Activated naive CD4-positive, alpha-beta T cell treated with anti-CD3 and anti-CD28 coated beads for 36 hours (primary cell): ENCODE data around the gene SRRM3. TPM values are rescaled to one million over a fixed set of nuclear protein-coding genes. Genes with fewer than 3 reads are reported as not detected.

Experiments
- CTCF ChIA-PET: fragments of 350-600 bp; sonication (Branson Sonifier 250); formaldehyde crosslinking; loops from one replicate; lab custom pipeline; 2021; ENCODE audit warnings: antibody characterized with exemption; lab: Charles Lee
- DNase-seq: peaks from one replicate; pipeline ENCODE4 v3.0.0-alpha.2; 2020
- H3K27ac Mint-ChIP-seq: one replicate; pipeline ENCODE4 v1.8.0; 2021; ENCODE audit warnings: mild to moderate bottlenecking, mixed read lengths
- H3K27me3 Mint-ChIP-seq: one replicate; pipeline ENCODE4 v1.8.0; 2021; ENCODE audit warnings: low read depth, mixed read lengths
- H3K36me3 Mint-ChIP-seq: one replicate; pipeline ENCODE4 v1.8.0; 2021; ENCODE audit warnings: low read depth, mixed read lengths
- H3K4me1 Mint-ChIP-seq: one replicate; pipeline ENCODE4 v1.8.0; 2021; ENCODE audit warnings: low read depth, mixed read lengths
- H3K4me3 Mint-ChIP-seq: one replicate; pipeline ENCODE4 v1.8.0; 2021; ENCODE audit warnings: mild to moderate bottlenecking, moderate library complexity, mixed read lengths
- H3K9me3 Mint-ChIP-seq: one replicate; pipeline ENCODE4 v1.8.0; 2021; ENCODE audit warnings: mixed read lengths
- intact Hi-C: fragments of 100-400 bp; cut with micrococcal nuclease; formaldehyde crosslinking; loops from one replicate; pipeline ENCODE4 v1.15.1; 2023
- total RNA-seq, 2 experiments: library from RNA; stranded (reverse); gene quantifications; one replicate each; pipeline ENCODE4 v1.2.3, GENCODE V29; 2021

The SRRM3 gene
- total RNA-seq, 2 experiments from 2014 or later = not detected

DNA sequence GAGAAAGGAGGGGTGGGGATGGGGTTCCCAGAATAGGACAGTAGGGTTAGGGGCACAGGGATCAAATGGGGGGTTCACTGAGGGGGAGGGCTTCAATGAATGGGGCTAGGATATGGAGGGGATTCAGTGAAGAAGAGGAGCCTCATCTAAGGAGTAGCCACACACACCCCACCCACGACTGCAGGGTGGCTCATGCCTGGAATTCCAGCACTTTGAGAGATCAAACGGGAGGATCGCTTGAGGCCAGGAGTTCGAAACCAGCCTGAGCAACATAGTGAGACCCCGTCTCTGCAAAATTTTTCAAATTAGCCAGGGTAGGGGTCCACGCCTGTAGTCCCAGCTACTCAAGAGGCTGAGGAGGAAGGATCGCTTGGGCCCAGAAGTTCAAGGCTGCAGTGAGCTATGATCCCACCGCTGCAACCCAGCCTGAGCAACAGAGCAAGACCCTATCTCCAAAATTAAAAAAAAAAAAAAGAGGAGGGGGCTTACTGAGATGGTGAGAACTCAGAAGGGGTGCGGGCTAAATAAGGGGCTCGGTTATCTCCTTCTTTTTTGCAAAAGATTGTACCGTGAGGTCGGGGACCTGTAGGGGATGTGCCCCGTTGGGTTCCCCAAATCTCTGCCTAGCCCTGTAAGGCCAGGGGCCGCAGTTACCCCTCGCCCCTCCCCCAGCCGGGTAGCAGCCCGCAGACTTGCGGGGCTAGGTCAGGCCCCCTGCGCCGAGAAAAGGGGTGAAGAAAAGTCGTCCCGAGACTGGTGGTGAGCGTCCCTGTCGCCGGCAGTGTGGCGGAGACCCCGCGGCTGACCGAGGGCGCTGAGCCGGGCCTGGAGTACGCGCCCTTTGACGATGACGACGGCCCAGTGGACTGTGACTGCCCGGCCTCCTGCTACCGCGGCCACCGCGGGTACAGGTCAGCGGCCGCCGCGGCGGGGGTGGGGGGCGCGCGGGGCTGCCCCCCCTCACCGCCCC, 57.7 kb downstream of the SRRM3 start:
- Mint-ChIP-seq H3K4me3 (no peak overlapping the region), H3K27ac (no peak overlapping the region), H3K27me3 (peaks cover 23% of the 10 kb centered on the region), H3K4me1 (peaks cover 2% of the 10 kb centered on the region), H3K36me3 (no peaks in the 10 kb centered on the region), H3K9me3 (no peaks in the 10 kb centered on the region)
- no peak for DNase-seq
- intact Hi-C loops = loop anchor here (1.0 to 10.0 kb wide), 6 partner anchors 24 to 385 kb away; partner anchors contain the start of genes RHBDD2, SRRM3 and YWHAG
- CTCF ChIA-PET = interaction anchor here (1.0 kb wide), 1 partner anchor 11 kb away, joined by 4 read pairs; no protein-coding TSS in a partner anchor

- peak; percentile 62 for DNase-seq
- CTCF ChIA-PET = interaction anchor here (1.0 to 5.2 kb wide), 2 partner anchors 10 to 82 kb away, joined by 4 to 42 read pairs; no protein-coding TSS in a partner anchor
Observed at GRCh38 chr7:76260171-76260703, 58.5 kb downstream of the SRRM3 start.

DNA sequence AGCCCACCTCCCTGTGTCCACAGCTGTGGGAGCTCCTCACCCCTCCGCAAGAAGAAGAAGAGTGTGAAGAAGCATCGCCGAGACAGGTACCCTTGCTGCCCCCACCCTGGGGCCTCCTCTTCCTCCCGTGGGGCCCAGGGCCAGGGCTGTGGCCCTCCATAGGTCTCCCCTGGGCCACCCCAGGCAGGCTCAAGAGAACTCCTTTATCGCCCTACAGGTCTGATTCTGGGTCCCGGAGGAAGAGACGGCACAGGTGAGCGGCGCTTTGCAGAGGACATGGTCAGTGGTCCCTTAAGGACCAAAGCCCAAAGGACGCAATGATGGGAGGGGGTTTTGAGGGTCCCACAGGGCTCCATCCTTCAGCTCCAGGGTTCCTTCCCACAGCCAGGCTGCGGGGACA, 59.6 kb downstream of the SRRM3 start:
- CTCF ChIA-PET = interaction anchor here (0.6 to 5.2 kb wide), 3 partner anchors 52 to 101 kb away, joined by 4 to 42 read pairs (median 4); no protein-coding TSS in a partner anchor
- Mint-ChIP-seq H3K36me3 (no peaks in the 10 kb centered on the region), H3K4me1 (peaks cover 2% of the 10 kb centered on the region), H3K9me3 (no peaks in the 10 kb centered on the region), H3K4me3 (no peak overlapping the region), H3K27me3 (peaks cover 20% of the 10 kb centered on the region), H3K27ac (no peak overlapping the region)
- DNase-seq = no peak
- intact Hi-C loops = loop anchor here (2.0 to 10.0 kb wide), 4 partner anchors 61 to 387 kb away; partner anchors contain the start of genes RHBDD2, SRRM3 and YWHAG

More at GRCh38 chr7:76260171-76260703, 58.5 kb downstream of the SRRM3 start:
- intact Hi-C loops = loop anchor here (1.0 to 10.0 kb wide), 6 partner anchors 25 to 385 kb away; partner anchors contain the start of genes RHBDD2, SRRM3 and YWHAG
- peaks cover 23% of the 10 kb centered on the region for H3K27me3 Mint-ChIP-seq
- H3K36me3 Mint-ChIP-seq = no peaks in the 10 kb centered on the region
- peaks cover 2% of the 10 kb centered on the region for H3K4me1 Mint-ChIP-seq
- H3K27ac Mint-ChIP-seq = no peak overlapping the region
- no peaks in the 10 kb centered on the region for H3K9me3 Mint-ChIP-seq
- no peak overlapping the region for H3K4me3 Mint-ChIP-seq

DNA sequence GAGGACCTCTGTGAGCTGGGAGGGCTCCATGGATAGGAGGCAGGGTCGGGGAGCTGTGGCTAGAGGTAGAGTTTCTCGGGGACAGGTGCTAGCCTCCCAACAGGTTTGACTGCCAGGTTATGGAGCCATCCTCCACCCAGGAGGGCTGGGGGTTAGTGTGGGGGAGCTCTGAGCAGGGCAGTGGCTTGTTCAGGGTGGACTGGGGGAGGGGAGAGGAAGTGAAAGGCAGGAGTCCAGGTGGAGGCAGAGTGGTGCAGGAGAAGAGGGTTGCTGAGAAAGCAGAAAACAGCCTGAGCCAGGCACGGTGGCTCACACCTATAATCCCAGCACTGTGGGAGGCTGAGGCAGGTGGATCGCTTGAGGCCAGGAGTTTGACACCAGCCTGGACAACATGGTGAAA, 60.2 kb downstream of the SRRM3 start:
- H3K36me3 Mint-ChIP-seq = no peaks in the 10 kb centered on the region
- H3K9me3 Mint-ChIP-seq = no peaks in the 10 kb centered on the region
- intact Hi-C loops = loop anchor here (2.0 to 10.0 kb wide), 4 partner anchors 61 to 387 kb away; partner anchors contain the start of genes RHBDD2, SRRM3 and YWHAG
- no peak overlapping the region for H3K27ac Mint-ChIP-seq
- H3K4me1 Mint-ChIP-seq = peaks cover 2% of the 10 kb centered on the region
- H3K27me3 Mint-ChIP-seq = peaks cover 21% of the 10 kb centered on the region
- no peak for DNase-seq
- no peak overlapping the region for H3K4me3 Mint-ChIP-seq
- CTCF ChIA-PET = interaction anchor here (0.7 to 5.2 kb wide), 10 partner anchors 12 to 213 kb away, joined by 3 to 42 read pairs (median 6); partner anchors contain the start of gene MDH2

DNA sequence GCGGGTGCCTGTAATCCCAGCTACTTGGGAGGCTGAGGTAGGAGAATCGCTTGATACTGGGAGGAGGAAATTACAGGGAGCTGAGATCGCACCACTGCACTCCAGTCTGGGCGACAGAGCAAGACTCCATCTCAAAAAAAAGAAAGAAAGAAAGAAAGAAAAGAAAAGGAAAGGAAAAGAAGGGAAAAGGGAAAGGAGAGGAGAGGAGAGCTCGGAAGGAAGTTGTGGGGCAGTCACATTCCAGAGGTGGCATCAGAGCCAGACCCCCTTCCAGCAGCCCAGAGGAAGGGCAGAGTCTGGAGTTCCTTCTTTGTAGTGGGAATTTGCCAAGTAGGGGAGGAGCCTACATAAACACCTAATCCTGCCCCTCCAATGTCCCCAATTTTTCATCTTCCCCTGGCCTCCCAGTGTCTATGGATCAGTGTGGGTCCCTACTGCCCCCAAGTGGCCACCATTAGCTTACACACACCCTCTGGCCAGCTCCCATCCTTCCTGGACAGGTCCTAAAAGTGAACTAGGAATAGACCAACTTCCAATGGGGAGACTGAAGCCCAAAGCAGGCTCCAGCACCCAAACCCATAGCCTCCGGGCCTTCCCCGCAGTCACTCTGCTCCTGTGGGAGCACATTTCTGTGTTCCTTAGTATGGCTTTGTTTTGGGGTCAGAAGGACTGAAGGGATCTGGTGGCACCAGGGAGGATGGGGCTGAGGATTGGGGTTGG, 61.1 kb downstream of the SRRM3 start:
- H3K4me1 Mint-ChIP-seq = peaks cover 4% of the 10 kb centered on the region
- H3K27ac Mint-ChIP-seq = no peak overlapping the region
- intact Hi-C loops = loop anchor here (1.0 to 10.0 kb wide), 5 partner anchors 51 to 388 kb away; partner anchors contain the start of genes RHBDD2 and YWHAG
- H3K9me3 Mint-ChIP-seq = no peaks in the 10 kb centered on the region
- peaks cover 21% of the 10 kb centered on the region for H3K27me3 Mint-ChIP-seq
- H3K36me3 Mint-ChIP-seq = no peaks in the 10 kb centered on the region
- no peak overlapping the region for H3K4me3 Mint-ChIP-seq
- CTCF ChIA-PET = interaction anchor here (0.6 to 5.2 kb wide), 19 partner anchors 11 to 398 kb away, joined by 3 to 42 read pairs (median 4); partner anchors contain the start of gene MDH2
- DNase-seq = peak; percentile 60

DNA sequence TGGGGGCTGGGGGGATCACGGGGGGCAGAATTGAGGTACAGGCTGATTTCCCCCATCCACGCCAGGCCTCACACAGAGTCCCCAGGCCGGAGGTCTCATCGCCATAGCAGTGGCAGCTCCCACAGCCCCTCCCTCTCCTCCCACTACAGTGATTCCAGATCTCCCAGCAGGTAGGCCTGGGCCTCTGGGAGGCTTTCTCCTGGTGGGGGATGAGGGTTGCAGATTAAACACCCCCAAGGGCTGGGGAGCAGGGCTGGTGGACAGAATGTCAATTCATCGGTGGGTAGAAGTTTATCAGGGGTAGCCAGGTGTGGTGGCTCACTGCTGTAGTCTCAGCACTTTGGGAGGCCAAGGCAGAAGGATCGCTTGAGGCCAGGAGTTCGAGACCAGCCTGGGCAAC, 63.6 kb downstream of the SRRM3 start:
- H3K4me3 Mint-ChIP-seq = no peak overlapping the region
- peaks cover 6% of the 10 kb centered on the region for H3K4me1 Mint-ChIP-seq
- H3K9me3 Mint-ChIP-seq = no peaks in the 10 kb centered on the region
- no peak overlapping the region for H3K27ac Mint-ChIP-seq
- DNase-seq = no peak
- no peaks in the 10 kb centered on the region for H3K36me3 Mint-ChIP-seq
- intact Hi-C loops = loop anchor here (10.0 kb wide), 1 partner anchor 390 kb away; the partner anchor contains the start of gene RHBDD2
- H3K27me3 Mint-ChIP-seq = peaks cover 24% of the 10 kb centered on the region
- CTCF ChIA-PET = interaction anchor here (0.6 to 5.2 kb wide), 4 partner anchors 36 to 87 kb away, joined by 3 to 42 read pairs (median 13); no protein-coding TSS in a partner anchor

DNA sequence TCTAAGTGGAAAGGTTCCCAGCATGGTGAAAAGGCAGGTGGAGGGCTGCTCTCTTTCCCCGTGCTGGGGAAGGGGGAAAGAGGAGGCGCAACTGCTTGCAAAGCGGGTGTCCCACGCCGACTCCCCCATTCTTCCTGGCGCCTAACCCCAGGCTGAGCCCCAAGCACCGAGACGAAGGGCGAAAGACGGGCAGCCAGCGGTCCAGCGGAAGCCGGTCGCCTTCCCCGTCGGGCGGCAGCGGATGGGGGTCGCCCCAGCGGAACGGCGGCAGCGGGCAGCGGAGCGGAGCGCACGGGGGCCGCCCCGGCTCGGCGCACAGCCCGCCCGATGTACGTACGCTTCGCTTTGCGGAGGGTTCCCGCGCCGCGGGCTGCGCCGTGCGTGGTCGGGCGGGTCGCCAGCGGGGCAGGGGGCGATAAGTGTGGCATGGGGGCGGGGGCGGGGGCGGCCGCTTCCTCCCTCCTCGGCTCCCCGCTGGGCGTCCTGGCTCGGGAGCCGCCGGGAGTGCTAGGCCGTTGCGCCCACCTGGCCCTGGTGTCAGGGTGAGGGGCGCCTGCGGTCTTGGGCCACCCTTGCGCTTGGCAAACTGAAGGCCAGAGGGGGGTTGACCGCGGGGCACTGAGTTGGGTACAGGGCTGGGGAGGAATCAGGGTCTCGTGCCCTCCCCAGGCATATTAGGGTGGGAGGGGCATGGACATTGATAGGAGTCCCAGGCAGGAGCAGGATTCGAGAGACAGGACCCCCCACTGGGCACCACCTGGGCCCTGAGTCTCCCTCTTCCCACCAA, 65.6 kb downstream of the SRRM3 start:
- no peak for DNase-seq
- Mint-ChIP-seq H3K27ac (no peak overlapping the region), H3K4me3 (peak overlapping the region; percentile 32), H3K27me3 (peaks cover 16% of the 10 kb centered on the region), H3K36me3 (no peaks in the 10 kb centered on the region), H3K4me1 (peaks cover 4% of the 10 kb centered on the region), H3K9me3 (no peaks in the 10 kb centered on the region)
- CTCF ChIA-PET = interaction anchor here (0.6 kb wide), 1 partner anchor 225 kb away, joined by 4 read pairs; no protein-coding TSS in a partner anchor
- intact Hi-C loops = loop anchor here (10.0 kb wide), 1 partner anchor 392 kb away; the partner anchor contains the start of gene RHBDD2

DNA sequence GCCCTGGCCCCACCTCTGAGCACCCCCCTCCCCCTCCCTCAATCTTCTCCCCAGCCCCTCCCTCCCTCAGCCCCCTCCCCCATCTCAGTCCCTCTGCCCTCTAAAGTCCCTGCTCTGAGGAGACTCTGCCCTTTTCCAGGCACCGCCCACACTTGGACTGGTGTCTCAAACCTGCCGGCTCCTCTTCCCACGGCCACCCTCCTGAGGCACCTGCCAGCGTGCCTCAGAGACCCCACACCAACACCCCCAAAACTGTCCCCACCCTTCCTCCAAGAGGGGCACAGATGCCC, 66.1 kb downstream of the SRRM3 start:
- intact Hi-C loops = loop anchor here (10.0 kb wide), 1 partner anchor 393 kb away; the partner anchor contains the start of gene RHBDD2
- CTCF ChIA-PET = no interaction called here
- H3K27me3 Mint-ChIP-seq = peaks cover 16% of the 10 kb centered on the region
- no peak overlapping the region for H3K4me3 Mint-ChIP-seq
- no peaks in the 10 kb centered on the region for H3K36me3 Mint-ChIP-seq
- H3K4me1 Mint-ChIP-seq = peaks cover 7% of the 10 kb centered on the region
- DNase-seq = no peak
- H3K9me3 Mint-ChIP-seq = no peaks in the 10 kb centered on the region
- H3K27ac Mint-ChIP-seq = no peak overlapping the region

DNA sequence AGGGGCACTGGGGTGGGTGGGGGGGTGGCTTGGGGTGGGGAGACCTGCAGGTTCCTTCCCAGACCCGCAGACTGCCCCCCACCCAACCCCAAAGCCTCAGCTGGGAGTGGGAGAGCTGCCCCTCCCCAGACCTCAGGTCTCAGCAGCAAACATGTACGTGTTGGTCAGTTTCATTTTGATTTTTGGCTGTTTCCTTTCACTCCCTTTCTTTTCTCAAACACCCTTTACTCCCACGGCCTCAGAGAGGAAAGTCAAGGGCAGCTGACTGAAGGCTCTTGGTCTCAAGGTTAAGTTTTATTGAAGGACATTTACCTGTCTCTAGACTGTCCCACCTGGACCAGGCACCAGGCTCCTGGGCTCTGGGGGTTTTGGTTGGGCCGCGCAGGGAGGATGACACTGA, 66.7 kb downstream of the SRRM3 start:
- H3K36me3 Mint-ChIP-seq = no peaks in the 10 kb centered on the region
- H3K4me1 Mint-ChIP-seq = peaks cover 12% of the 10 kb centered on the region
- H3K27me3 Mint-ChIP-seq = peaks cover 16% of the 10 kb centered on the region
- no peak overlapping the region for H3K27ac Mint-ChIP-seq
- CTCF ChIA-PET = no interaction called here
- DNase-seq = no peak
- intact Hi-C loops = loop anchor here (10.0 kb wide), 1 partner anchor 394 kb away; the partner anchor contains the start of gene RHBDD2
- no peak overlapping the region for H3K4me3 Mint-ChIP-seq
- H3K9me3 Mint-ChIP-seq = no peaks in the 10 kb centered on the region

DNA sequence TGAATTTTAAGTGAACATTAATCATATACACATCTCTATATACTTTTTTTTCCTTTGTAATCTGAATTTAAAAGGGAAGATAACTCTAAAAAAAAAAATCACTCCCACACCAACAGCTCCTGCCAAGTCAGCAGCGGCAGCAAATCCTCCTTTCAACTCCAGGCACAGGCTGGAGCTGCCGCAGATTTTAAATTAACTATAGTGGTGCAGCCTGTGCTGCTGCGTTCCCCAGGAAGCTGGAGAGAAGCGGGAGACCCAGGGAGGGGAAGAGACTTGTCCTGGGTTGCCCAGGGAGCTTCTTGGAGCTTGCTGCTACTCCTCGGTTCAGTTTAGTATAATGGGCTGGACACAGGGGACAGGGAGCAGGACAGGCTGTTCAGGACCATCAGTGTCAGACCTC, 68.2 kb downstream of the SRRM3 start:
- H3K27ac Mint-ChIP-seq = no peak overlapping the region
- CTCF ChIA-PET = interaction anchor here (0.6 to 2.4 kb wide), 6 partner anchors 10 to 110 kb away, joined by 3 to 11 read pairs (median 6); no protein-coding TSS in a partner anchor
- peaks cover 16% of the 10 kb centered on the region for H3K27me3 Mint-ChIP-seq
- H3K4me1 Mint-ChIP-seq = peaks cover 18% of the 10 kb centered on the region
- no peaks in the 10 kb centered on the region for H3K36me3 Mint-ChIP-seq
- H3K9me3 Mint-ChIP-seq = no peaks in the 10 kb centered on the region
- DNase-seq = no peak
- H3K4me3 Mint-ChIP-seq = no peak overlapping the region
- intact Hi-C loops = loop anchor here (10.0 kb wide), 1 partner anchor 395 kb away; the partner anchor contains the start of gene RHBDD2
